ENCODE results near the gene KLHL22. TPM values are rescaled to one million over a fixed set of nuclear protein-coding genes. Genes with fewer than 3 reads are reported as not detected.
"Not testable (repeated sequence)": the region's sequence is repeated elsewhere in the genome, so short reads cannot be mapped to it uniquely, and the experiment has no call there.

The KLHL22 gene
- polyA plus RNA-seq, 1 donor, result 34.3 TPM

GRCh38 chr22:20503816-20504215 is 8.2 kb upstream of the KLHL22 start:
- no peak for DNase-seq (ENCODE audit: low read depth)

DNA sequence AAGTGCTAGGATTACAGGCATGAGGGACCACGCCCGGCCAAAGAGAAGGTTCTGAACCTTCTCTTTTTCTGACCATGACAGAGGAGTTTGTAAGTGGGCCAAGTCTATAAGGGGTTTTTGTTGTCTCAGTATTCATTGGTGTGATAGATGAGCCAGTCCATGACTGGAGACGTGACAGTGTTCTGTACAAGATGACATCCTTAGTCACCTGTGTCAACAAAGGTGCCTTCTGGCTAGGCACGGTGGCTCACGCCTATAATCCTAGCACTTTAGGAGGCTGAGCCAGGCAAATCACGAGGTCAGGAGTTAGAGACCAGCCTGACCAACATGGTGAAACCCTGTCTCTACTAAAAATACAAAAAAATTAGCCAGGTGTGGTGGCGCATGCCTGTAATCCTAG is 4.2 kb upstream of the KLHL22 start:
- no peak for DNase-seq (ENCODE audit: low read depth)

GRCh38 chr22:20498913-20499312 is 3.3 kb upstream of the KLHL22 start:
- DNase-seq (ENCODE audit: low read depth), result no peak

DNA sequence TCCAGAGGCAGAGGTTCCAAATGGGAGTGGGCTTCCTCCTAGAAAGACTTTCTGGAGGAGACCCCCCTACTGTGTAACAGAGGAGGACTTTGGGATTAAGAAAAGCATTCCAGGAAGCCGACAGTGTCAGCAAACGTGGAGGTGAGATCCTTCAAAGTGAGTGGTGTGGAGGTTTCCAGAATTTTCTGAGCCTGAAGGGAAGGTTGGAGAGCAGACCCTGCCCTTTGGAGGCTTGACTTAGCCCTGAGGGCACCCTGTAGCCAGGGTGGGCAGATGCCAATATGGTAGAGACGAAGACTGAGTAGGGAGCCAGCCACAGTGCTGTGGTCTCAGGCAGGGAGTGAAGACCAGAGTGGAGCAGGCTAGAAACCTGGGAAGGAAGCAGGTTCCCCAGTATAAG is 1.8 kb upstream of the KLHL22 start:
- no peak for DNase-seq (ENCODE audit: low read depth)

- DNase-seq (ENCODE audit: low read depth), result peak; percentile 76
Observed at GRCh38 chr22:20495861-20496681, 476 bp upstream of the KLHL22 start.

DNA sequence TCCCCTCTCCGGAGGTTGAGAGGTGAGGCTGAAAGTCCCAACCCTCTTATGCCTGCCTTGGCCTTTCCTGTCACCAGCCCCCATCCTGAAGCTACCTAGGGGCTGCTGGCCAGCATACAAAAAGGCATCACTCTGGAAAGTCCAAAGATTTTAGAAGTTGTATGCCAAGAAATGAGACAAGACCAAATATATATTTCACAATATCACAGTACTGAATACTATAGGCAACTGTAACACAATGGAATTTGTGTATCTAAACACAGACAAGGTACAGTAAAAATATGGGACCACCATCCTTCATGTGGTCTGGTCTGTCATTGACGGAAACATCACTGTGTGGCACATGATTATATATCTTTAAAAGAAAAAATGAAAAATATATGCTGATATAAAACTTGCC is 4.2 kb downstream of the KLHL22 start:
- DNase-seq (ENCODE audit: low read depth), result no peak

GRCh38 chr22:20490941-20491307 is 4.7 kb downstream of the KLHL22 start:
- no peak for DNase-seq (ENCODE audit: low read depth)

DNA sequence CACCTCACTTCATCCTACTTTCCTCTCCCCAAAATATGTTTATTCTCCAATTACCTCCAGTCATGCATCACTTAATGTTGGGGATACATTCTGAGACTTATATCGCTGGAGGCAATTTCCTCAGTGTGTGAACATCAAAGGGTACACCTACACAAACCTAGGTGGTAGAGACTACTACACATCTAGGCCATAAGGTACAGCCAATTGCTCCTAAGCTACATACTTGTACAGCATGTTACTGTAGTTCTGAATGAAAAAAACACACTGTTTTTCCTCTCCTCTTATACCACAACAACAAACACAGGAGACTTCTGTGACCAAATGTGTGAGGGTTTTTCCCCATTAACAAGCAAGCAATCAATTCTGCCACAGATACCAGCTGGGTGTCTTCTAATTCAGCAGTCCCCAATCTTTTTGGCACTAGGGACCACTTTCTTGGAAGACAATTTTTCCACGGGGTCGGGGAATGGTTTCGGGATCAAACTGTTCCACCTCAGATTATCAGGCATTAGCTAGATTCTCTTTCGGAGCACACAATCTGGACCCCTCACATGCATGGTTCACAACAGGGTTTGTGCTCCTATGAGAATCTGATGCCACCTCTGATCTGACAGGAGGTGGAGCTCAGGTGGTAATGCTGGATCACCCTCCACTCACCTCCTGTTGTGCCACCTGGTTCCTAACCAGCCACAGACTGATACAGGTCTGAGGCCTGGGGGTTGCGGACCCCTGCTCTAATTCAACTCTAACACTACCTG is 5.2 kb downstream of the KLHL22 start:
- no peak for DNase-seq (ENCODE audit: low read depth)

- DNase-seq (ENCODE audit: low read depth), result no peak
Observed at GRCh38 chr22:20488946-20489345, 6.6 kb downstream of the KLHL22 start.

DNA sequence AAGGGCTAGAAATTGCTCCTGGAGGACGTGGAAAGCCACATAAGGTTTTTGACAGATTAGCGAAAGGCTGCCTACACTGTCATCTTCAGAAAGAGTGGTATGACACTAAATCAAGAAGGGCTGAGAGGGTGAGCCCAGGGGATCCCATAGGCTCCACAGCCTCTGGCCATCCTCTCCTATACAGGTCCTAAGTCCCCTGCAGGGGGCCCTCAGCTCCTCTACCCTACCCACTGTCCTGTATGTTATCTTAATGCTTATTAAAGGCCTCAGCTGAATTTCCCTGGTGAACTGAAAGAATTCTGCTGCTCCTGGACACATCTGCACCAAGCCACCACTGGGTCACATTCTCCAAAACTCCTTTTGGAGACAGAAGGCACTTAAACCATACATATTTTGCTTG is 7.9 kb downstream of the KLHL22 start:
- DNase-seq (ENCODE audit: low read depth), result no peak

DNA sequence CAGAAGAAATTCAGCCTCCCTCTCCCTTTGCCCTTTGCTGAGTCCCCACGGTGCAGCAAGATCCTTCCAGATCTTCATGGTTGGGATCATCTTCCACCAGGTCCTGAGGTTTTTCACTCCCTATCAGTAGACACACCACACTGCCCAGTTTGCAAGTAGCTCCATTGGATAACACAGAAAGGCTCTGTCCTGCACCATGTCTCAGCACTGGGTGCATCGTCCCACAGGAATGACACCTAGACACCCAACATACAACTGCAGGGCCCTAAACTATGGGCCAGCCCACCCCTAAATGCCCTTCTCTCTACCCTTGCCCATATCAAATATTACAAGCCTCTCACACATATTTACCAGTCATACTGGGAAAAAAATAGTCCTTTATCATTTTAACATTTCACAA is 9.4 kb downstream of the KLHL22 start:
- DNase-seq (ENCODE audit: low read depth), result no peak

GRCh38 chr22:20484948-20485683 is 10.5 kb downstream of the KLHL22 start:
- DNase-seq (ENCODE audit: low read depth), result no peak

GRCh38 chr22:20483771-20484170 is 11.8 kb downstream of the KLHL22 start:
- no peak for DNase-seq (ENCODE audit: low read depth)

GRCh38 chr22:20483143-20483506 is 12.5 kb downstream of the KLHL22 start:
- not testable (repeated sequence) for DNase-seq (ENCODE audit: low read depth)

DNA sequence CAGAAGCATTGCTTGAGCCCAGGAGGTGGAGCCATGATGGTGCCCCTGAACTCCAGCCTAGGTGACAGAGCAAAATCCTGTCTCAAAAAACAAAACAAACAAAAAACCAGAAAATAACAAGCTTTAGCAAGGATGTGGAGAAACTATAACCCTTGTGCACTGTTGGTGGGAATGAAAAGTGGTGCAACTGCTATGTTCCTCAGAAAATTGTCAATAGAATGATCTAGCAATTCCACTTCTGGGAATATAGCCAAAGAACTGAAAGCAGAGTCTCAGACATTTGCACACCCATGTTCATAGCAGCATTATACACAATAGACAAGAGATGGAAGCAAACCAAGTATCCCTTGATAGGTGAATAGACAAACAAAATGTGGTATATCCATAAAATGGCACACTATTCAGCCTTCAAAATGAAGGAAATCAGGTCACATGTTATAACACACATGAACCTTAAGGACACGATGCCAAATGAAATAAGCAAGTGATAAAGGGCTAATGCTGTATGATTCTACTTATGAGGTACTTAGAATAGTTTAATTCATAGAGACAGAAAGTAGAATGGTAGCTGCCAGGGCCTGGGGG is 15.9 kb downstream of the KLHL22 start:
- no peak for DNase-seq (ENCODE audit: low read depth)

DNA sequence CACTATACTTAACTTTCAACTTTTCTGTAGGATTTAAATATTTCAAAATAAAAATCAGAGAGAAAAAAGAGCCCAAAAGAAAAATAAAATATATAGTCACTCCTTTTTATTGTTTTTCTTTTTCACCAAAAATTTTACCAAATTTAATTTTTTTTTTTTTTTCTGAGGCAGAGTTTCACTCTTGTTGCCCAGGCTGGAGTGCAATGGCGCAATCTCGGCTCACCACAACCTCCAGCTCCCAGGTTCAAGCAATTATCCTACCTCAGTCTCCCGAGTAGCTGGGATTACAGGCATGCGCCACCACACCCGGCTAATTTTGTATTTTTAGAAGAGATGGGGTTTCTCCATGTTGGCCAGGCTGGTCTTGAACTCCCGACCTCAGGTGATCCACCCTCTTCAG is 17.5 kb downstream of the KLHL22 start:
- DNase-seq (ENCODE audit: low read depth), result not testable (repeated sequence)

GRCh38 chr22:20475569-20475968 is 20.0 kb downstream of the KLHL22 start:
- not testable (repeated sequence) for DNase-seq (ENCODE audit: low read depth)

DNA sequence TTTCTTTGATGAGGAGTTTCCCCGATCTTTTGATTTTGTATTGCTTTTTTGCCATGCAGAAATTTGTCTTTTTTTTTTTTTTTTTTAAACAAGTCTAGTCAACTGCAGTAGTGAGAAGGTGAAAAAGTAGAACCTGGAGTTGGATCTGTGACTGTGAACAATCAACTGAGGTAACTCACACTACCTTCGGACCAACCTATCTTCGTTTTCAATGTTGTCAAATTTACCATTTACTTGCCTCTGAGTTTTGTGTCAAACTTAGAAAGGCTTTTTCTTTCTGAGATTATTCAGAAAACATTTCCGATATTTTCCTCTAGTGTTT is 20.5 kb downstream of the KLHL22 start:
- DNase-seq (ENCODE audit: low read depth), result no peak

DNA sequence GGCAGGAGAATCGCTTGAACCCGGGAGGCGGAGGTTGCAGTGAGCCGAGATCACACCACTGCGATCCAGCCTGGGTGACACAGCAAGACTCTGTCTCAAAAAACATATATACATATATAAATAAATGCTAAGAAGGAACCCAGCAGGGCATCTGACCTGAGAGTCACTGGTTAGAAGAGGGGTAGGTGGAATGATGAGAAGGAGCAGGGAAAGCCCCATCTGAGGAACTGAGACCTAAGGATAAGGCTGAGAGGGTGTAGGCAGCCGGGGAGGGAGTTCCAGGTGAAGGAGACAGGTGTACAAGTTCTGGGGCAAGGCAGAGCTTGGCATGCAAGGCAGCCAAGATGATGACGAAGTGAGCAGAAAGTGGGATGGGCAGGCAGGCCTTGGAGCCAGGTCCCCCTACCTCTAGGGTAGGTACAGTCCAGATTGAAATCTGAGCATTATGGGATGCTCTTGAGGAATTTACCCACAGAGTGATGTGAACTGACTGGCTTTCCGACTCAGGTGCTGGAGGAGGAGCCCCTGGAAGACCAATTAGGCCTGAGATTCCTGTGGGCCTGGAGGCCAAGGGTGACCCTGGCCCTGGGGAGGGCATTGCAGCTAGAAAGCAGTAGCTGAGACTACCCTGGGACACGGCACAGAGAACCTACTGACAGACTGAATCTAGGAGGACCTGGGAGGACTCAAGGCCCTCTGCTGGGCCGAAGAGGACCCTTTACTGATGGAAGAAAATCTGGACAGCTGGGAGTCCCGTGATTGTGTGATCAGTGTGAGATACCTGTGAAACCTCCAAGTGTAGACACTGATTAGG is 22.8 kb downstream of the KLHL22 start:
- DNase-seq (ENCODE audit: low read depth), result no peak

DNA sequence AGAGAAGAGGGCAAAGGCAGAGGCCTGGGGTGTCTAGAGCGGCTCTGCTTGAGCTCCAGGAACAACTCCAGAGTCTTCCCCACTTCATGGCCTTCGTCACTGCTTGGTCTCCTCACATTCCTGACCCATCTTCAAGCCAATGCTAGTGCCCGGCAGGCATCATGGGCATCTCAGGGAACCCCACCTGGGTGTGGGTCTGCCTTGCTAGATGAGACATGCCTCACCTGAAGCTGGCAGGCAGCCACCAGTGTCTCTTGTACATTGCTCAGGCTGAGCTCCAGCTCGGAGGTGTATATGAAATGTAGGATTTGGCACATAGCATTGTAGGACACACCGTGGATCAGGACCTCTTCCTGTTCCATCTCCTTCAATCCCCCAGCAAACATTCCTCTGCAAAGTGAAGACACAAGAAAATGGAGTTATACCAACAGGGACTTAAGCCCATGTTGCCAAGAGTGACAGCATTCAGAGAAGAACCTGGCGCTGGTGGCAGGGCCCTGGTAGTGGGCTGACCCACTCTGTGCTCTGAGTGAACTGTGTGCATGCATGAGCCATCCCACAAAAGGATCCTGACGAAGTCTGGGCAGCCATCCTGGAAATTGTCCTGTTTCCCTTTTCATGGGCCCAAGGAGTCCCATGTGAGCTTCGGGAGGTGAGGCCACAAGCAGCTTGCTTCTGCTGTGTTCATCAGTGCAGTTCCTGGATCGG is 24.3 kb downstream of the KLHL22 start:
- no peak for DNase-seq (ENCODE audit: low read depth)

- not testable (repeated sequence) for DNase-seq (ENCODE audit: low read depth)
Observed at GRCh38 chr22:20470525-20470924, 25.1 kb downstream of the KLHL22 start.

All from forelimb muscle (tissue), 1 donor.